Sigmoid colon (tissue), 7 donors: ENCODE results near the gene SLC46A2. TPM values are rescaled to one million over a fixed set of nuclear protein-coding genes. Genes with fewer than 3 reads are reported as not detected.

Experiments
- DNase-seq: peaks from one replicate; pipeline ENCODE4 v3.0.0-alpha.2; 2019
- H3K27ac ChIP-seq, 4 donors: fragments of 200-600 bp; sonication (generic); one replicate each; pipeline ENCODE4 v1.5.1; 2016 to 2019; ENCODE audit warnings: mild to moderate bottlenecking in 1 of 4
- H3K27me3 ChIP-seq, 3 donors: fragments of 200-600 bp; sonication (generic); one replicate each; pipeline ENCODE4 v1.5.1; 2019; ENCODE audit warnings: mild to moderate bottlenecking in 1 of 3
- H3K36me3 ChIP-seq, 4 donors: fragments of 200-600 bp; sonication (generic); one replicate each; pipeline ENCODE4 v1.5.1; 2016 to 2019
- H3K4me1 ChIP-seq, 4 donors: fragments of 200-600 bp; sonication (generic); one replicate each; pipeline ENCODE4 v1.5.1; 2017 to 2019
- H3K4me3 ChIP-seq, 4 donors: fragments of 200-600 bp; sonication (generic); one replicate each; pipeline ENCODE4 v1.5.1; 2017 to 2019; ENCODE audit warnings: mild to moderate bottlenecking in 2 of 4, moderate library complexity in 1 of 4
- H3K9me3 ChIP-seq, 4 donors: fragments of 200-600 bp in 3 of 4; sonication (generic) in 3 of 4; one replicate each; pipeline versions ENCODE4 v1.5.1 to v1.6.1; 2013 to 2019
- CTCF ChIP-seq, 4 experiments: fragments of 450-650 bp in 3 of 4; fragments of 200-600 bp in 1 of 4; IDR thresholded peaks; one replicate each; pipeline ENCODE4 v1.5.1; 2016 to 2019; ENCODE audit warnings: antibody characterized with exemption in 4 of 4, mild to moderate bottlenecking in 3 of 4, moderate library complexity in 2 of 4
- EP300 ChIP-seq, 4 donors: sonication (generic); formaldehyde crosslinking; IDR thresholded peaks; one replicate each; pipeline ENCODE4 v1.6.1; 2017; ENCODE audit warnings: antibody characterized with exemption in 4 of 4
- POLR2A ChIP-seq, 2 donors: fragments of 450-650 bp; IDR thresholded peaks; one replicate each; pipeline ENCODE4 v1.6.1; 2016; ENCODE audit warnings: antibody characterized with exemption in 2 of 2, mild to moderate bottlenecking in 2 of 2, moderate library complexity in 2 of 2
- POLR2AphosphoS5 ChIP-seq, 4 donors: sonication (generic); formaldehyde crosslinking; IDR thresholded peaks; one replicate each; pipeline ENCODE4 v1.6.1; 2017; ENCODE audit warnings: antibody characterized with exemption in 4 of 4
- WGBS, 2 donors: extraction: QIAGEN DNeasy Blood & Tissue Kit; methylation state at CpG; one replicate each; pipeline ENCODE4 v1.1.7; 2013; 5-methylcytosine and 5-hydroxymethylcytosine counted together
- intact Hi-C: fragments of 100-400 bp; cut with DNase I; formaldehyde crosslinking; loops from one replicate; pipeline ENCODE4 v1.15.1; 2023
- polyA plus RNA-seq, 3 donors: library from polyadenylated mRNA; stranded (reverse); fragments of 200-250 nt; gene quantifications; one replicate each; pipeline ENCODE4 v1.2.3, GENCODE V29; 2013
- total RNA-seq, 4 donors: library from RNA; depleted of rRNA; stranded (reverse); fragments of >200 nt; gene quantifications; one replicate each; pipeline ENCODE4 v1.1.0, GENCODE V29; 2016
- donor health status: healthy with polysubstance abuse.
- donor health status: Bipolar disorder and iron deficiency.
- donor health status: healthy.

Gene SLC46A2
- total and polyA plus RNA-seq, 7 donors, result 0.07 to 0.36 TPM; not detected in 5

GRCh38 chr9:112841261-112841660 is 49.4 kb downstream of the SLC46A2 start:
- DNase-seq, result no peak
- Histone ChIP-seq H3K36me3 (peaks cover 0 to 31% (median 2%) of the 10 kb centered on the region in 4 donors), H3K9me3 (no peaks in the 10 kb centered on the region), H3K4me1 (peaks cover 0 to 6% (median 0%) of the 10 kb centered on the region in 4 donors), H3K4me3 (no peak overlapping the region), H3K27ac (no peak overlapping the region), H3K27me3 (no peaks in the 10 kb centered on the region)
- TF ChIP-seq EP300 (IDR thresholded peaks at IDR 0.05) (no peak), POLR2AphosphoS5 (IDR thresholded peaks at IDR 0.05) (no peak), CTCF (IDR thresholded peaks at IDR 0.05) (no peak), POLR2A (IDR thresholded peaks at IDR 0.05) (no peak)
- 17 to 64% methylated on average over 3 of the region's 3 CpGs for WGBS, 2 donors
- intact Hi-C loops, result no loop called here

GRCh38 chr9:112839331-112839730 is 51.3 kb downstream of the SLC46A2 start:
- 77 to 93% methylated on average over 8 of the region's 8 CpGs for WGBS, 2 donors
- H3K9me3 ChIP-seq, result no peaks in the 10 kb centered on the region
- H3K36me3 ChIP-seq, result peaks cover 0 to 38% (median 5%) of the 10 kb centered on the region in 4 donors
- no peaks in the 10 kb centered on the region for H3K4me1 ChIP-seq
- intact Hi-C loops, result no loop called here
- H3K4me3 ChIP-seq, result no peak overlapping the region
- H3K27me3 ChIP-seq, result no peaks in the 10 kb centered on the region
- no peak for DNase-seq
- H3K27ac ChIP-seq, result no peak overlapping the region
- TF ChIP-seq EP300 (IDR thresholded peaks at IDR 0.05), result no peak
- TF ChIP-seq POLR2AphosphoS5 (IDR thresholded peaks at IDR 0.05), result no peak
- TF ChIP-seq CTCF (IDR thresholded peaks at IDR 0.05), result no peak
- TF ChIP-seq POLR2A (IDR thresholded peaks at IDR 0.05), result no peak

- no peak for DNase-seq
- intact Hi-C loops, result no loop called here
- no peaks in the 10 kb centered on the region for H3K4me1 ChIP-seq
- no peaks in the 10 kb centered on the region for H3K9me3 ChIP-seq
- H3K36me3 ChIP-seq, result peaks cover 0 to 38% (median 5%) of the 10 kb centered on the region in 4 donors
- TF ChIP-seq EP300 (IDR thresholded peaks at IDR 0.05), result no peak
- no peak for TF ChIP-seq POLR2AphosphoS5 (IDR thresholded peaks at IDR 0.05)
- TF ChIP-seq CTCF (IDR thresholded peaks at IDR 0.05), result no peak
- no peak for TF ChIP-seq POLR2A (IDR thresholded peaks at IDR 0.05)
- no peak overlapping the region for H3K4me3 ChIP-seq
- WGBS, 2 donors, result 21 to 66% methylated on average over 2 of the region's 2 CpGs
- H3K27ac ChIP-seq, result no peak overlapping the region
- H3K27me3 ChIP-seq, result no peaks in the 10 kb centered on the region
Measured at GRCh38 chr9:112838342-112838741, 52.3 kb downstream of the SLC46A2 start.

GRCh38 chr9:112836394-112836793 is 54.3 kb downstream of the SLC46A2 start:
- Histone ChIP-seq H3K36me3 (peaks cover 0 to 46% (median 5%) of the 10 kb centered on the region in 4 donors), H3K27ac (no peak overlapping the region), H3K27me3 (no peaks in the 10 kb centered on the region), H3K4me1 (peaks cover 0 to 4% (median 0%) of the 10 kb centered on the region in 4 donors), H3K9me3 (no peaks in the 10 kb centered on the region), H3K4me3 (no peak overlapping the region)
- intact Hi-C loops, result no loop called here
- DNase-seq, result no peak
- 18 to 63% methylated on average over 3 of the region's 3 CpGs for WGBS, 2 donors
- TF ChIP-seq EP300 (IDR thresholded peaks at IDR 0.05), result no peak
- no peak for TF ChIP-seq CTCF (IDR thresholded peaks at IDR 0.05)
- no peak for TF ChIP-seq POLR2AphosphoS5 (IDR thresholded peaks at IDR 0.05)
- no peak for TF ChIP-seq POLR2A (IDR thresholded peaks at IDR 0.05)

DNA sequence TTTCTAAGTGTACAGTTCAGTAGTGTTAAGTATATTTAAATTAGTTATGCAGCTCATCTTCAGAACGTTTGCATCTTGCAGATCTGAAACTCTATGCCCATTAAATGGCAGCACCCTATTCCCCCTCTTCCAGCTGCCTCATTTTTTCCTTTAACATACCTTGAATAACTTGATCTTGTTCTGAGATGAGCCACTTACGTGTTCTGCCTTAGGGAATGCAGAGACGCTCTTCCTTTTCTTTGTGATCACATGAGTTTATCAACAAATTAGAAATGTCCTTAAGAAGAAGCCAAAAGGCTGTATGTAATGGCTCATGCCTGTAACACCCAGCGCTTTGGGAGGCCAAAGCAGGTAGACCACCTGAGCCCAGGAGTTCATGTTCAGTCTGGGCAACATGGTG is 57.6 kb downstream of the SLC46A2 start:
- Histone ChIP-seq H3K27ac (no peak overlapping the region), H3K27me3 (no peaks in the 10 kb centered on the region), H3K4me1 (peaks cover 0 to 8% (median 0%) of the 10 kb centered on the region in 4 donors), H3K9me3 (no peaks in the 10 kb centered on the region), H3K36me3 (peaks cover 0 to 32% (median 5%) of the 10 kb centered on the region in 4 donors), H3K4me3 (no peak overlapping the region)
- no peak for TF ChIP-seq POLR2AphosphoS5 (IDR thresholded peaks at IDR 0.05)
- no peak for TF ChIP-seq CTCF (IDR thresholded peaks at IDR 0.05)
- no peak for TF ChIP-seq POLR2A (IDR thresholded peaks at IDR 0.05)
- TF ChIP-seq EP300 (IDR thresholded peaks at IDR 0.05), result no peak
- intact Hi-C loops, result no loop called here
- 84 to 89% methylated on average over 4 of the region's 4 CpGs for WGBS, 2 donors
- no peak for DNase-seq
